WI38 (cell line): ENCODE measurements around the gene PHACTR1.
"Not testable (repeated sequence)": the region's sequence is repeated elsewhere in the genome, so short reads cannot be mapped to it uniquely, and the experiment has no call there.

ENCODE experiments used
- H3K4me3 ChIP-seq: 2 replicates; pipeline ENCODE4 v1.5.1; 2011; ENCODE audit warnings: low read depth, mild to moderate bottlenecking, control low read depth, low read length
- TF ChIP-seq, protein P1 (sequence below): IDR thresholded peaks from 2 replicates; pipeline ENCODE4 v1.5.1; 2012; ENCODE audit warnings: low read depth, mild to moderate bottlenecking, control low read depth, low read length

Gene PHACTR1

GRCh38 chr6:13241364-13241763, 524.8 kb downstream of the PHACTR1 start:
- no peak overlapping the region for H3K4me3 ChIP-seq
- TF ChIP-seq, protein P1, sequence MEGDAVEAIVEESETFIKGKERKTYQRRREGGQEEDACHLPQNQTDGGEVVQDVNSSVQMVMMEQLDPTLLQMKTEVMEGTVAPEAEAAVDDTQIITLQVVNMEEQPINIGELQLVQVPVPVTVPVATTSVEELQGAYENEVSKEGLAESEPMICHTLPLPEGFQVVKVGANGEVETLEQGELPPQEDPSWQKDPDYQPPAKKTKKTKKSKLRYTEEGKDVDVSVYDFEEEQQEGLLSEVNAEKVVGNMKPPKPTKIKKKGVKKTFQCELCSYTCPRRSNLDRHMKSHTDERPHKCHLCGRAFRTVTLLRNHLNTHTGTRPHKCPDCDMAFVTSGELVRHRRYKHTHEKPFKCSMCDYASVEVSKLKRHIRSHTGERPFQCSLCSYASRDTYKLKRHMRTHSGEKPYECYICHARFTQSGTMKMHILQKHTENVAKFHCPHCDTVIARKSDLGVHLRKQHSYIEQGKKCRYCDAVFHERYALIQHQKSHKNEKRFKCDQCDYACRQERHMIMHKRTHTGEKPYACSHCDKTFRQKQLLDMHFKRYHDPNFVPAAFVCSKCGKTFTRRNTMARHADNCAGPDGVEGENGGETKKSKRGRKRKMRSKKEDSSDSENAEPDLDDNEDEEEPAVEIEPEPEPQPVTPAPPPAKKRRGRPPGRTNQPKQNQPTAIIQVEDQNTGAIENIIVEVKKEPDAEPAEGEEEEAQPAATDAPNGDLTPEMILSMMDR: no peak

DNA sequence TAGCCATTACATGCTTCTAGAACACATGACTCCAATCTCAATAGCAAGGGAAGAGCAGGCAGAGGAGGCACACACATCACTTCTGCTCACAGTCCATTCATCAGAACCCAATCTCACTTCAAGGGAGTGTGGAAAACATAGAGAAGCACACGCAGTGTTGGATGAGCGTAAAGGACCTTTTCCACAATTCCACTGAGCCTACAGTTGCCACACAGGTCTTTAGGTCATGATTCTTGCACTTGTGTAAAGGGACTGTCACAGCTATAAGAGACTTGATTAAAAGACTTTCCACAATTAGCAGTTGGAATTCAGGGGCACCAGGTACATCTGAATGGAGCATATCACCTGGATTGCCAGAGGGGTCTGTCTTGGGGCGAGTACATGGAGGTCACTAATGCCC, 525.6 kb downstream of the PHACTR1 start:
- TF ChIP-seq, protein P1: no peak
- H3K4me3 ChIP-seq: no peak overlapping the region

DNA sequence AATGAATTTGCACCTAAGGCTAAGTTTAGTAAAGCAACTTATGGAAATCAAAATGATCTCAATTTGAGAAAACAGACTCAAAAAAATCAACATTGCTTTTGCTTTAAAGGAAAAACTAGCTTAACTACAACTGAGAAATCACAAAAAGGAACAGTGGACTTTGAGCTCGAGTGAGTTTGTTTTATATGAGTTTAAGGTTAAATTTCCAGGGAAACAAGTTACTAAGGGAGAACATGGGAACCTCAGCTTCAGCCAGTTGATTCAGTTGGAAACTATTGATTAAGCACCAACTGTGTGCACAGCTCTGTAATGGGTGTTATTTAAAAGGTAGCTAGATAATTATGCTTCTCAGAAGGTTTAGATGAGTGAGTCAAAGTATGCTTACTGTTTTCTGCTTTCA, 526.0 kb downstream of the PHACTR1 start:
- TF ChIP-seq, protein P1: no peak
- H3K4me3 ChIP-seq: no peak overlapping the region

DNA sequence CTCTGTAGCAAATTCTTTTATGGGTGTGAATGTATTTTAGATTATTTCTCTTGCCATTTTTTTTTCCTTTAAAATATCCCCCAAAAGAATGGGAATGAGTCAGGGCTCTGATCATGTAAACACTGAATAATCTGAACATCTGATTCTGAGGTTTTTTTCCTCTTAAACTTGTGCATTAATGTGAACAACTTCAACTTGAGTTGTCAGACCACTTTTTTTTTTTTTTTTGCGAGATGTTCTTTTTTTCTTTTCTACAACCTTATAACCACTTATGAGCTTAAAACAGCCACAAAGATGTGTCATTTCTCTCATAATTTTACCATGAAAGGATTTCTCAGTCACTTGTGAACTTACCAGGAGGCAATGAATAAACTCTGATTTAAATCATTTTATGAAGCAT, 526.5 kb downstream of the PHACTR1 start:
- H3K4me3 ChIP-seq: no peak overlapping the region
- TF ChIP-seq, protein P1: no peak

DNA sequence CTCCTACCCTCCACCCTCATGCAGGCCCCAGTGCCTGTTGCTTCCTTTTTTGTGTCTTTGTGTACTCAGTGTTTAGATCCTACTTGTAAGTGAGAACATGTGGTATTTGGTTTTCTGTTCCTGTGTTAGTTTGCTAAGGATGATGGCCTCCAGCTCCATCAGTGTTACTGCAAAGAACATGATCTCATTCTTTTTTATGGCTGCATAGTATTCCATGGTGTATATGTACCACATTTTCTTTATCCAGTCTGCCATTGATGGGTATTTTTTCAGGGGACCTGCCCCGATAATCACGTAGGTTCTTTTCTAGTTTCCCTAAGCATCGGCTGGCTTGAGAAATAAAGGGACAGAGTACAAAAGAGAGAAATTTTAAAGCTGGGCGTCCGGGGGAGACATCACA, 527.2 kb downstream of the PHACTR1 start:
- not testable (repeated sequence) for H3K4me3 ChIP-seq

GRCh38 chr6:13247627-13248026, 531.1 kb downstream of the PHACTR1 start:
- no peak overlapping the region for H3K4me3 ChIP-seq
- TF ChIP-seq, protein P1: no peak

DNA sequence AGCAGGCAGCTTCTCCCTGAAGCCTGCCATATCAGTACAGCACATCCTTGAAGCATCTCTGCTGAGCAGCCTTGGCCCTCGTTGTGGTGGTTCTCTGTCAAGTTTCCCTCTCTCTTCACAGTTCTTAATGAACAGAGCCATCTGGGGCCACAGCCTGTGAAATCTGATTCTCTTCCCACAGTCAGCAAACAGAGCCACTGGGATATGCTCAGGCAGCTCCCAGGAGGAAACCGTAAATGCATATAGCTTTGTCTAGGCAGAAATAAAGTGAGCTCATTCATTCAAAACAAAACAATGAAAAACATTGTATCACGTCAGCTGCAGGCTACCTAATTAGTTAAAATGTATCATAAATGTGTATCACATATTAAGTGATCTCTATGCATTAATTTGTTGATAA, 531.5 kb downstream of the PHACTR1 start:
- H3K4me3 ChIP-seq: no peak overlapping the region
- TF ChIP-seq, protein P1: no peak

- TF ChIP-seq, protein P1: no peak
- H3K4me3 ChIP-seq: no peak overlapping the region
These were observed 532.0 kb downstream of the PHACTR1 start for GRCh38 chr6:13248584-13248985.
